ENCODE results near the gene NAALADL2. TPM values are rescaled to one million over a fixed set of nuclear protein-coding genes. Genes with fewer than 3 reads are reported as not detected.
"Not testable (repeated sequence)": the region's sequence is repeated elsewhere in the genome, so short reads cannot be mapped to it uniquely, and the experiment has no call there.

The NAALADL2 gene
- polyA plus RNA-seq, 1 experiment = 6.3 TPM

GRCh38 chr3:175267561-175267960, 408.4 kb downstream of the NAALADL2 start:
- ChIA-PET POLR2A (interaction anchor here (0.7 to 1.1 kb wide), 2 partner anchors 143 to 826 kb away, joined by 3 to 5 read pairs; no protein-coding TSS in a partner anchor), CTCF (interaction anchor here (0.6 to 0.7 kb wide), 2 partner anchors 364 to 1867 kb away, joined by 3 to 4 read pairs; no protein-coding TSS in a partner anchor)
- no peak for DNase-seq (ENCODE audit: low read depth, low spot score)
- Histone ChIP-seq H3K9me3 (ENCODE audit: control insufficient read depth, insufficient read depth, low read length) (no peaks in the 10 kb centered on the region), H3K27ac (ENCODE audit: low read depth, low read length) (no peak overlapping the region), H3K27me3 (ENCODE audit: control insufficient read depth, insufficient read depth, low read length) (no peaks in the 10 kb centered on the region), H3K4me3 (ENCODE audit: low read depth, low read length) (no peak overlapping the region)
- TF ChIP-seq CTCF (IDR thresholded peaks at IDR 0.05; ENCODE audit: low read depth, low read length) = no peak

GRCh38 chr3:175269394-175269793, 410.3 kb downstream of the NAALADL2 start:
- Histone ChIP-seq H3K27ac (ENCODE audit: low read depth, low read length) (no peak overlapping the region), H3K9me3 (ENCODE audit: control insufficient read depth, insufficient read depth, low read length) (no peaks in the 10 kb centered on the region), H3K27me3 (ENCODE audit: control insufficient read depth, insufficient read depth, low read length) (no peaks in the 10 kb centered on the region), H3K4me3 (ENCODE audit: low read depth, low read length) (no peak overlapping the region)
- CTCF ChIA-PET = no interaction called here
- TF ChIP-seq CTCF (IDR thresholded peaks at IDR 0.05; ENCODE audit: low read depth, low read length) = no peak
- POLR2A ChIA-PET = no interaction called here
- DNase-seq (ENCODE audit: low read depth, low spot score) = no peak

- Histone ChIP-seq H3K27ac (ENCODE audit: low read depth, low read length) (no peak overlapping the region), H3K27me3 (ENCODE audit: control insufficient read depth, insufficient read depth, low read length) (no peaks in the 10 kb centered on the region), H3K4me3 (ENCODE audit: low read depth, low read length) (no peak overlapping the region), H3K9me3 (ENCODE audit: control insufficient read depth, insufficient read depth, low read length) (no peaks in the 10 kb centered on the region)
- ChIA-PET CTCF (no interaction called here), POLR2A (no interaction called here)
- no peak for TF ChIP-seq CTCF (IDR thresholded peaks at IDR 0.05; ENCODE audit: low read depth, low read length)
- no peak for DNase-seq (ENCODE audit: low read depth, low spot score)
Observed at GRCh38 chr3:175270198-175270837, 411.2 kb downstream of the NAALADL2 start.

GRCh38 chr3:175270866-175271265, 411.7 kb downstream of the NAALADL2 start:
- H3K27ac ChIP-seq (ENCODE audit: low read depth, low read length) = no peak overlapping the region
- CTCF ChIA-PET = no interaction called here
- no peak for DNase-seq (ENCODE audit: low read depth, low spot score)

GRCh38 chr3:175271465-175271864, 412.3 kb downstream of the NAALADL2 start:
- H3K27me3 ChIP-seq (ENCODE audit: control insufficient read depth, insufficient read depth, low read length); H3K27ac ChIP-seq (ENCODE audit: low read depth, low read length); H3K4me3 ChIP-seq (ENCODE audit: low read depth, low read length); CTCF ChIA-PET; POLR2A ChIA-PET; H3K9me3 ChIP-seq (ENCODE audit: control insufficient read depth, insufficient read depth, low read length); DNase-seq (ENCODE audit: low read depth, low spot score): not testable (repeated sequence)

More at GRCh38 chr3:175270866-175271265, 411.7 kb downstream of the NAALADL2 start:
- Histone ChIP-seq H3K9me3 (ENCODE audit: control insufficient read depth, insufficient read depth, low read length) (no peaks in the 10 kb centered on the region), H3K4me3 (ENCODE audit: low read depth, low read length) (no peak overlapping the region), H3K27me3 (ENCODE audit: control insufficient read depth, insufficient read depth, low read length) (no peaks in the 10 kb centered on the region)
- TF ChIP-seq CTCF (IDR thresholded peaks at IDR 0.05; ENCODE audit: low read depth, low read length) = no peak
- POLR2A ChIA-PET = no interaction called here
